ENCODE data around the gene TAS1R2.

TAS1R2 gene

DNA sequence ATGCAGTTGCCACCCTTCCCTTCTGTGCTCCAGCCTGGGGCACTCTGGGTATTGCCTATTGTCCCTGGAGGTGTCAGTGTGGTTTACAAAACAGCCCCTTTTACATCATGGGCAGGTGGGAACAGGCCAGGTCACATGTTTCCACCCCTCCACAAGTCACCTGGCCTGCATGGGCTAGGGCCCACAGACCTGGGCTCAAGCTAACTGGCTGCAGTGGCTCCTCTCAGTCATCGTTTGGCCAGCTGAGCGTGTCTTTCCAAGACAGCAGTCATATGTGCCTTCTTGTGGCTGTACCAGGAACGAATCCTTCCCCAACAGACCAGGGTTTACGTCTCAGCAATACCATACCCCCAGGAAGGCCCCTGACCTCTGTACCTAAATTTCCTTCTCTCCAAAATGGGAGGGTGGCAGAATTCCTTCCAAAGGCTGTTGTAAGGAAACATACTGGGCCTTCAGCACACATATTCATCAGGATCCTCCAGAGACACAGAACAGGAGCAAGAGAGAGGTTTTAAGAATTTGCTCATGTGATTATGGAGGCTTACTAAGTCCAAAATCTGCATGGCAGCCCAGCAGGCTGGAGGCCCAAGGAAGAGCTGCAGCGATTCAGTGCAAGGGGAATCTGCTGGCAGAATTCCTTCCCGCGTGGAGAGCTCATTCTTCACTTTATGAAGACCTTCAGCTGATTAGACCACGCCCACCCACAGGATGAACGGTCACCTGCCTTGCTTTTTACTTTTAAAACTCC is 10.6 kb upstream of the TAS1R2 start:
- DNase-seq (ENCODE audit: low read depth) = no peak
- TF ChIP-seq, protein P1, sequence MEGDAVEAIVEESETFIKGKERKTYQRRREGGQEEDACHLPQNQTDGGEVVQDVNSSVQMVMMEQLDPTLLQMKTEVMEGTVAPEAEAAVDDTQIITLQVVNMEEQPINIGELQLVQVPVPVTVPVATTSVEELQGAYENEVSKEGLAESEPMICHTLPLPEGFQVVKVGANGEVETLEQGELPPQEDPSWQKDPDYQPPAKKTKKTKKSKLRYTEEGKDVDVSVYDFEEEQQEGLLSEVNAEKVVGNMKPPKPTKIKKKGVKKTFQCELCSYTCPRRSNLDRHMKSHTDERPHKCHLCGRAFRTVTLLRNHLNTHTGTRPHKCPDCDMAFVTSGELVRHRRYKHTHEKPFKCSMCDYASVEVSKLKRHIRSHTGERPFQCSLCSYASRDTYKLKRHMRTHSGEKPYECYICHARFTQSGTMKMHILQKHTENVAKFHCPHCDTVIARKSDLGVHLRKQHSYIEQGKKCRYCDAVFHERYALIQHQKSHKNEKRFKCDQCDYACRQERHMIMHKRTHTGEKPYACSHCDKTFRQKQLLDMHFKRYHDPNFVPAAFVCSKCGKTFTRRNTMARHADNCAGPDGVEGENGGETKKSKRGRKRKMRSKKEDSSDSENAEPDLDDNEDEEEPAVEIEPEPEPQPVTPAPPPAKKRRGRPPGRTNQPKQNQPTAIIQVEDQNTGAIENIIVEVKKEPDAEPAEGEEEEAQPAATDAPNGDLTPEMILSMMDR (IDR thresholded peaks at IDR 0.05; ENCODE audit: low read length, missing control alignments) = no peak
- H3K4me3 ChIP-seq (replicated peaks; ENCODE audit: low read depth, low read length) = no peak overlapping the region

- TF ChIP-seq, protein P1 (IDR thresholded peaks at IDR 0.05; ENCODE audit: low read length, missing control alignments) = no peak
- no peak for DNase-seq (ENCODE audit: low read depth)
- no peak overlapping the region for H3K4me3 ChIP-seq (replicated peaks; ENCODE audit: low read depth, low read length)
These were observed 9.5 kb upstream of the TAS1R2 start for GRCh38 chr1:18868801-18869424.

DNA sequence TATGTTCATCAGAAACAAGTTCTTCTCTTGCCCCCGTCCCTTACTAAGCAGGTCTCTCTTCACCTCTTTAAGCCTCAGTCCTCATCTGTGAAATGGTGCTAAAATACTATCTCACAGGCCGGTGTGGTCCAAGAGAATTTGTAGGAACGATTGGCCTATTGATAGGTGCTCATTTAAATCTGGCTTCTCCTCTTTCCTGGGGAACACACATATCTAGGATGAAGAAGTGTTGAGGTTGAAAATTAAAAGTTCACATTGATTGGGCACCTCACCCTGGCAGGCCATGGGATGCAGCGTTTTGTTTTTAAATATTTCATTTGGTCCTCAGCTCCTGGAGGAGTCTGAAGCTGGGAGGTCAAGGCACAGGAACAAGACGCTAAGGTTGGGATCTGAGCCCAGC is 8.9 kb upstream of the TAS1R2 start:
- H3K4me3 ChIP-seq (replicated peaks; ENCODE audit: low read depth, low read length) = no peak overlapping the region
- TF ChIP-seq, protein P1 (IDR thresholded peaks at IDR 0.05; ENCODE audit: low read length, missing control alignments) = no peak
- no peak for DNase-seq (ENCODE audit: low read depth)

DNA sequence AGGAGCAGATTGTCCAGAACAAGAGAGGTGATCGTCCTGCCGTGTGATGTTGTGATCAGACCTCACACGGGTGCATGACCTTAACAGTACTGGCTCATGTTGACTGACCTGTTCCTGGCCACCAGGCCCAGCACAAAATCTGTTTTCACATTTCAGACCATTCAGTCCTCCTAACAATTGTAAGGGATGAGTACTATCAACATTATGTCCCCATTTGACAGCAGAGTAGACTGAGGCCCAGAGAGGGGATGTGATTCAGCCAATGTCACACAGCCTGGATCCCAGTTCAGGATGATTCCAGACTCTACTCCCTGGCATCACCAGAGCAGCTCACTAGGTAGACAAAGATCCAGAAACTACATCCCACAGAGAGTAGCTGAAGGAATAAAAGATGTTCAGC is 7.4 kb upstream of the TAS1R2 start:
- DNase-seq (ENCODE audit: low read depth) = no peak
- TF ChIP-seq, protein P1 (IDR thresholded peaks at IDR 0.05; ENCODE audit: low read length, missing control alignments) = no peak
- H3K4me3 ChIP-seq (replicated peaks; ENCODE audit: low read depth, low read length) = no peak overlapping the region

GRCh38 chr1:18866314-18866713 is 6.9 kb upstream of the TAS1R2 start:
- TF ChIP-seq, protein P1 (IDR thresholded peaks at IDR 0.05; ENCODE audit: low read length, missing control alignments) = no peak
- H3K4me3 ChIP-seq (replicated peaks; ENCODE audit: low read depth, low read length) = no peak overlapping the region
- DNase-seq (ENCODE audit: low read depth) = no peak

GRCh38 chr1:18865176-18865575 is 5.7 kb upstream of the TAS1R2 start:
- TF ChIP-seq, protein P1 (IDR thresholded peaks at IDR 0.05; ENCODE audit: low read length, missing control alignments) = no peak
- no peak overlapping the region for H3K4me3 ChIP-seq (replicated peaks; ENCODE audit: low read depth, low read length)
- no peak for DNase-seq (ENCODE audit: low read depth)
